IPS-20b (cell line): ENCODE measurements around the gene ICOSLG.

Source experiments
- H3K27ac ChIP-seq: one replicate; pipeline ENCODE4 v1.5.1; 2013; ENCODE audit warnings: low read length
- H3K27me3 ChIP-seq: 2 replicates; pipeline ENCODE4 v1.6.1; 2013; ENCODE audit warnings: mild to moderate bottlenecking, low read length, inconsistent platforms; ENCODE audit not compliant: insufficient read depth
- H3K36me3 ChIP-seq: 2 replicates; pipeline ENCODE4 v1.6.1; 2013; ENCODE audit warnings: low read depth, mild to moderate bottlenecking, inconsistent platforms, low read length, moderate library complexity; ENCODE audit not compliant: insufficient read depth
- H3K4me1 ChIP-seq: 2 replicates; pipeline ENCODE4 v1.6.1; 2013; ENCODE audit warnings: mild to moderate bottlenecking, control low read depth, inconsistent platforms, low read length, moderate library complexity; ENCODE audit not compliant: insufficient read depth
- H3K4me3 ChIP-seq: 2 replicates; pipeline ENCODE4 v1.5.1; 2013; ENCODE audit warnings: mild to moderate bottlenecking, low read length, inconsistent platforms
- H3K9ac ChIP-seq: 2 replicates; pipeline ENCODE4 v1.6.1; 2013; ENCODE audit warnings: low read depth, mild to moderate bottlenecking, inconsistent platforms, low read length, moderate library complexity
- H3K9me3 ChIP-seq: 2 replicates; pipeline ENCODE4 v1.6.1; 2013; ENCODE audit warnings: mild to moderate bottlenecking, low read depth, low read length, inconsistent platforms; ENCODE audit not compliant: insufficient read depth

ICOSLG gene

GRCh38 chr21:44279354-44280260 is 38.9 kb upstream of the ICOSLG start:
- H3K9ac ChIP-seq, result no peak overlapping the region
- no peak overlapping the region for H3K4me3 ChIP-seq
- no peaks in the 10 kb centered on the region for H3K9me3 ChIP-seq
- H3K27me3 ChIP-seq, result peaks cover 9% of the 10 kb centered on the region; the same call in 1 of the 2 replicates
- H3K27ac ChIP-seq, result no peak overlapping the region
- H3K36me3 ChIP-seq, result no peaks in the 10 kb centered on the region
- H3K4me1 ChIP-seq, result peaks cover 14% of the 10 kb centered on the region

- Histone ChIP-seq H3K36me3 (no peaks in the 10 kb centered on the region), H3K4me1 (no peaks in the 10 kb centered on the region), H3K27me3 (no peaks in the 10 kb centered on the region), H3K9ac (no peak overlapping the region), H3K27ac (no peak overlapping the region), H3K9me3 (no peaks in the 10 kb centered on the region), H3K4me3 (no peak overlapping the region)
These were observed 34.3 kb upstream of the ICOSLG start for GRCh38 chr21:44275041-44275440.

- Histone ChIP-seq H3K36me3 (no peaks in the 10 kb centered on the region), H3K4me3 (no peak overlapping the region), H3K27ac (no peak overlapping the region), H3K9me3 (no peaks in the 10 kb centered on the region), H3K4me1 (no peaks in the 10 kb centered on the region), H3K9ac (no peak overlapping the region), H3K27me3 (no peaks in the 10 kb centered on the region)
These were observed 32.3 kb upstream of the ICOSLG start for GRCh38 chr21:44273046-44273445.

GRCh38 chr21:44272284-44272858 is 31.6 kb upstream of the ICOSLG start:
- Histone ChIP-seq H3K4me1 (no peaks in the 10 kb centered on the region), H3K27ac (no peak overlapping the region), H3K27me3 (no peaks in the 10 kb centered on the region), H3K9me3 (no peaks in the 10 kb centered on the region), H3K9ac (no peak overlapping the region), H3K4me3 (no peak overlapping the region), H3K36me3 (no peaks in the 10 kb centered on the region)

- Histone ChIP-seq H3K9ac (no peak overlapping the region), H3K27ac (no peak overlapping the region)
These were observed 31.0 kb upstream of the ICOSLG start for GRCh38 chr21:44271558-44272283.

GRCh38 chr21:44269090-44269489 is 28.3 kb upstream of the ICOSLG start:
- no peak overlapping the region for H3K9ac ChIP-seq
- no peaks in the 10 kb centered on the region for H3K27me3 ChIP-seq
- H3K4me1 ChIP-seq, result no peaks in the 10 kb centered on the region
- H3K27ac ChIP-seq, result no peak overlapping the region
- H3K4me3 ChIP-seq, result no peak overlapping the region
- no peaks in the 10 kb centered on the region for H3K9me3 ChIP-seq
- no peaks in the 10 kb centered on the region for H3K36me3 ChIP-seq

More at GRCh38 chr21:44271558-44272283, 31.0 kb upstream of the ICOSLG start:
- Histone ChIP-seq H3K4me3 (no peak overlapping the region), H3K27me3 (no peaks in the 10 kb centered on the region), H3K36me3 (no peaks in the 10 kb centered on the region), H3K9me3 (no peaks in the 10 kb centered on the region), H3K4me1 (no peaks in the 10 kb centered on the region)

- Histone ChIP-seq H3K27ac (no peak overlapping the region), H3K27me3 (no peaks in the 10 kb centered on the region), H3K36me3 (no peaks in the 10 kb centered on the region), H3K4me3 (no peak overlapping the region), H3K9ac (no peak overlapping the region), H3K9me3 (no peaks in the 10 kb centered on the region), H3K4me1 (peaks cover 7% of the 10 kb centered on the region; the same call in 1 of the 2 replicates)
These were observed 27.0 kb upstream of the ICOSLG start for GRCh38 chr21:44267655-44268142.

- Histone ChIP-seq H3K4me1 (peaks cover 7% of the 10 kb centered on the region; the same call in 1 of the 2 replicates), H3K9ac (no peak overlapping the region)
These were observed 25.1 kb upstream of the ICOSLG start for GRCh38 chr21:44265734-44266270.

GRCh38 chr21:44263768-44264167 is 23.0 kb upstream of the ICOSLG start:
- Histone ChIP-seq H3K4me3 (no peak overlapping the region), H3K27ac (no peak overlapping the region), H3K9ac (no peak overlapping the region), H3K36me3 (no peaks in the 10 kb centered on the region), H3K27me3 (no peaks in the 10 kb centered on the region), H3K4me1 (peaks cover 7% of the 10 kb centered on the region; the same call in 1 of the 2 replicates), H3K9me3 (no peaks in the 10 kb centered on the region)

More at GRCh38 chr21:44265734-44266270, 25.1 kb upstream of the ICOSLG start:
- H3K36me3 ChIP-seq, result no peaks in the 10 kb centered on the region
- H3K4me3 ChIP-seq, result no peak overlapping the region
- H3K9me3 ChIP-seq, result no peaks in the 10 kb centered on the region
- H3K27ac ChIP-seq, result no peak overlapping the region
- H3K27me3 ChIP-seq, result no peaks in the 10 kb centered on the region

GRCh38 chr21:44263221-44263760 is 22.5 kb upstream of the ICOSLG start:
- Histone ChIP-seq H3K4me3 (no peak overlapping the region), H3K27me3 (no peaks in the 10 kb centered on the region), H3K27ac (no peak overlapping the region), H3K9ac (no peak overlapping the region), H3K9me3 (no peaks in the 10 kb centered on the region), H3K4me1 (peaks cover 7% of the 10 kb centered on the region; the same call in 1 of the 2 replicates), H3K36me3 (no peaks in the 10 kb centered on the region)
